HG03571 (cell line): ENCODE results near the gene MFAP3.
"Not testable (repeated sequence)": the region's sequence is repeated elsewhere in the genome, so short reads cannot be mapped to it uniquely, and the experiment has no call there.

Experiments
- ATAC-seq: cut with Tn5 transposase; IDR thresholded peaks from one replicate; pipeline ENCODE4 v1.9.1; 2021; ENCODE audit not compliant: unreplicated experiment

Gene MFAP3

GRCh38 chr5:154038707-154039457 is at the start of gene MFAP3, which contains the start of gene FAM114A2:
TSS of gene MFAP3 (plus strand) at chr5:154038967. CDS start at chr5:154049723, 10,756 bp downstream.
TSS of gene FAM114A2 (minus strand) at chr5:154038910. CDS start at chr5:154034953, 3,957 bp downstream.
- peak; percentile 99 for ATAC-seq

- no peak for ATAC-seq
Observed at GRCh38 chr5:153991168-153991567, 47.6 kb upstream of the MFAP3 start.

- no peak for ATAC-seq
Observed at GRCh38 chr5:153998010-153998409, 40.8 kb upstream of the MFAP3 start.

GRCh38 chr5:153998768-153999167 is 40.0 kb upstream of the MFAP3 start:
- ATAC-seq = no peak

GRCh38 chr5:153999995-154000394 is 38.8 kb upstream of the MFAP3 start:
- no peak for ATAC-seq

GRCh38 chr5:154000703-154001102 is 38.1 kb upstream of the MFAP3 start:
- ATAC-seq = no peak

- no peak for ATAC-seq
Observed at GRCh38 chr5:154002093-154002492, 36.7 kb upstream of the MFAP3 start.

- ATAC-seq = no peak
Observed at GRCh38 chr5:154002511-154003020, 36.2 kb upstream of the MFAP3 start.

GRCh38 chr5:154005648-154006047 is 33.1 kb upstream of the MFAP3 start:
- ATAC-seq = no peak

- no peak for ATAC-seq
Observed at GRCh38 chr5:154010660-154011059, 28.1 kb upstream of the MFAP3 start.

GRCh38 chr5:154015071-154015693 is 23.6 kb upstream of the MFAP3 start:
- no peak for ATAC-seq

- ATAC-seq = not testable (repeated sequence)
Observed at GRCh38 chr5:154018919-154019318, 19.8 kb upstream of the MFAP3 start.

- ATAC-seq = no peak
Observed at GRCh38 chr5:154025951-154026350, 12.8 kb upstream of the MFAP3 start.

GRCh38 chr5:154031937-154032489 is 6.8 kb upstream of the MFAP3 start:
- ATAC-seq = no peak

- ATAC-seq = no peak
Observed at GRCh38 chr5:154034944-154035343, 3.8 kb upstream of the MFAP3 start.

GRCh38 chr5:154038261-154038706 is 483 bp upstream of the MFAP3 start:
- peak; percentile 40 for ATAC-seq

GRCh38 chr5:154039458-154039829 is 677 bp downstream of the MFAP3 start:
- ATAC-seq = no peak

- no peak for ATAC-seq
Observed at GRCh38 chr5:154042766-154043165, 4.0 kb downstream of the MFAP3 start.

- no peak for ATAC-seq
Observed at GRCh38 chr5:154044099-154044498, 5.3 kb downstream of the MFAP3 start.

GRCh38 chr5:154044581-154044980 is 5.8 kb downstream of the MFAP3 start:
- ATAC-seq = no peak

- no peak for ATAC-seq
Observed at GRCh38 chr5:154046486-154046885, 7.7 kb downstream of the MFAP3 start.

- ATAC-seq = no peak
Observed at GRCh38 chr5:154047324-154047723, 8.6 kb downstream of the MFAP3 start.
